ENCODE results near the gene FAM117A. TPM values are rescaled to one million over a fixed set of nuclear protein-coding genes. Genes with fewer than 3 reads are reported as not detected.

FAM117A gene
- total and polyA plus RNA-seq, 10 of the 15 experiments (the other 5 are each of a cell fraction or from before 2014, with no cell fraction given) = 2.1 to 29.6 (median 20.0) TPM

DNA sequence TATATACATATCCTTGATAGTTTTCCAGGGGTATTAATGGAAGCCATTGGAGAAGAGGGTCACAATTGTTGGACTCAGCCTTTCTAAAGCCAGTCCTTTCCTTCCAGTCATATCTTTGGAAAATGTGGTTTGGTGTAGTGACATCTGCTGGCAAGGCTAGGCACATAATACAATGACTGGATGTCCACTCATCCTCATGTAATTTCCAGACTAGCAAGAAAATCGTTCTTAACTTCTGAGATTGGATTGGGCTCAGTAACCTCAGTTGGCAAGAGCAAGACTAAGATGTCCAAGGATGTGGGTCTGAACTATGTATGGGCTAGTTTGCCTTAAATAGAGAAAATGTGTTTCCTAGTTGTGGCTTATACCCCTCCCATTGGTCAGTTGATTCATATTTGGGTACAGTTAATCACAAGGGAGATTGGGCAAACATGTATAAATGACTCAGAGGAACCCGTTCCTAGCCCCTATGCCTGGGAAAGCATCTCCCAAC is 15.9 kb upstream of the FAM117A start (continued):
- TF ChIP-seq RBBP5 (conservative IDR thresholded peaks at IDR 0.05) (no peak), ZNF622 (IDR thresholded peaks at IDR 0.05) (no peak)

DNA sequence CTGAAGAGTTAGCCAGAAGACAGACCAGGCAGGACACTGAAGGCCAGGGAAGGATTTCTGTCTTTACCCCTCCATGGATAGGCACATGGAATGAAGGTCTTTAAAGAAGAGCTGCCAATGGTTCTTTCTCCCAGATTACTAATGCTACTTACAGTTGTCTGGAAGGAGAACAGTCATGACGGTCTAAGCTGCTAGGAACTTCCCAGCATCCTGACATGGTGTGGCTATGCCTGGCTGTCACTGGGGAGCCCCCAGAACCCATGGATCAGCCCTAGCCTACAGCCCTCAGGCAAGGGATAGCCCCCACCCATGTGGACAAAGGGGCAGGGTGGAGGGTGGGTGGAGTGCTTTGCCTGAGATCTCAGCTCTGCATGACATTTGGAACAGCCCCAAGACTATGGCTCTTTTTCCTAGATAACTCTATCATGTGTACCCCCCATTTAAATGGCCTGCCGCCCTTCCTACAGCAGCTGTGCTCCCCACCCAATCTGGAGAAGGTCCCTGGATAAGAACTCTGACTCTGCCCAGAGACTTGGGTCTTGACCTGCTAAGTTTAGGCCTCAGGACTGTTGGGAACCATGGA is 15.3 kb upstream of the FAM117A start:
- Histone ChIP-seq H3K36me3 (ENCODE audit: control insufficient read depth in 2 of 2, insufficient read depth in 2 of 2, low read length in 1 of 2) (no peaks in the 10 kb centered on the region), H3K79me2 (ENCODE audit: control insufficient read depth, insufficient read depth, low read length) (no peaks in the 10 kb centered on the region), H3K9me3 (replicated peaks; ENCODE audit: control insufficient read depth, insufficient read depth, low read length) (no peaks in the 10 kb centered on the region), H3K4me1 (ENCODE audit: control insufficient read depth, insufficient read depth, low read length) (no peaks in the 10 kb centered on the region), H3K9ac (ENCODE audit: control insufficient read depth, insufficient read depth, low read length) (no peak overlapping the region), H3K27ac (ENCODE audit: control insufficient read depth, insufficient read depth) (no peak overlapping the region), H3K4me2 (ENCODE audit: control insufficient read depth, insufficient read depth) (no peak overlapping the region), H3K4me3 (no peak overlapping the region), H2AFZ (ENCODE audit: control insufficient read depth, low read depth, low read length) (no peak overlapping the region), H3K27me3 (replicated peaks in 1 of 2; ENCODE audit: control insufficient read depth in 2 of 2, insufficient read depth in 2 of 2, low read length in 1 of 2) (no peaks in the 10 kb centered on the region; a peak in 1 of 4 replicates), H4K20me1 (ENCODE audit: control insufficient read depth, insufficient read depth) (no peaks in the 10 kb centered on the region)
- POLR2A ChIA-PET = interaction anchor here (1.2 kb wide), 1 partner anchor 71 kb away, joined by 4 read pairs; the partner anchor contains the start of gene SLC35B1
- DNase-seq (ENCODE audit: low read depth, low spot score) = no peak
- no peak for FAIRE-seq
- no TSS peak for BruUV-seq (replicated peaks)
- in situ Hi-C loops (cut with MboI) = no loop called here
- WGBS (ENCODE audit: insufficient coverage, insufficient replicate concordance, low lambda C conversion rate, missing lambda C conversion rate) = 81% methylated on average over 2 of the region's 2 CpGs
- no peak for TF ChIP-seq ZNF274 (IDR thresholded peaks at IDR 0.05; ENCODE audit: insufficient read depth, insufficient read length)
- no peak for TF ChIP-seq ESRRA (IDR thresholded peaks at IDR 0.05; ENCODE audit: low read length)
- TF ChIP-seq NBN (IDR thresholded peaks at IDR 0.05) = no peak
- no peak for ATAC-seq
- intact Hi-C loops (cut with micrococcal nuclease; ENCODE audit: unreplicated experiment) = no loop called here
- SMC1A ChIA-PET (ENCODE audit: uncharacterized antibody, unreplicated experiment) = interaction anchor here (0.7 to 4.7 kb wide), 10 partner anchors 15 to 210 kb away, joined by 3 to 38 read pairs (median 3); partner anchors contain the start of genes FAM117A, SLC35B1 and SPOP
- RAD21 ChIA-PET (ENCODE audit: unreplicated experiment) = interaction anchor here (0.6 to 1.0 kb wide), 5 partner anchors 38 to 102 kb away, joined by 3 to 5 read pairs (median 3); partner anchors contain the start of gene SLC35B1
- CTCF ChIA-PET = interaction anchor here (0.6 to 7.8 kb wide), 13 partner anchors 15 to 222 kb away, joined by 3 to 67 read pairs (median 4); partner anchors contain the start of genes FAM117A and SLC35B1

Measured in GM12878 (cell line).